HepG2 (cell line): ENCODE measurements around the gene TRPC4AP. TPM values are rescaled to one million over a fixed set of nuclear protein-coding genes. Genes with fewer than 3 reads are reported as not detected.
A peak's percentile ranks its signal among the peaks of the same experiment; 100 is the strongest.

ENCODE experiments used
- ATAC-seq: fragments of 200-7000 bp; cut with Tn5 transposase; 3 replicates; pipeline ENCODE4 v1.9.1; 2020; ENCODE audit warnings: mild to moderate bottlenecking, moderate library complexity
- BruUV-seq: library from RNA; stranded (reverse); fragments of 400-500 nt; replicated peaks from 2 replicates; lab custom pipeline; 2021; lab: Mats Ljungman, UMichigan
- CTCF ChIA-PET: fragments of 300-600 bp; formaldehyde crosslinking; extraction: SDS; loops from one replicate; lab custom pipeline; 2021; ENCODE audit warnings: low total read pairs, inconsistent platforms, low intra/inter-chr PET ratio; lab: Yijun Ruan, JAX
- POLR2A ChIA-PET: fragments of 350-600 bp; sonication (Branson Sonifier 250); formaldehyde crosslinking; loops from one replicate; lab custom pipeline; 2020; ENCODE audit warnings: antibody characterized with exemption, inconsistent platforms; lab: Yijun Ruan, JAX
- DNase-seq: peaks from one replicate; pipeline ENCODE4 v3.0.0-alpha.2; 2015; ENCODE audit warnings: low spot score
- FAIRE-seq: peaks from 3 replicates; lab custom pipeline; 2011; peaks lifted over from hg19 to GRCh38; lab: Jason Lieb, UNC
- H2AFZ ChIP-seq: one replicate; pipeline ENCODE4 v1.6.1; 2011; ENCODE audit warnings: low read length, inconsistent platforms
- H3K27ac ChIP-seq: fragments of 300-600 bp; 3 replicates; pipeline ENCODE4 v1.8.0; 2011; ENCODE audit warnings: mixed run types, mild to moderate bottlenecking, mixed read lengths, low read length, inconsistent platforms; ENCODE audit not compliant: insufficient read depth; ENCODE audit errors: extremely low read length
- H3K27me3 ChIP-seq, 2 experiments: fragments of 200-600 bp in 1 of 2; 2 replicates in 1 of 2; 3 replicates in 1 of 2; pipeline versions ENCODE4 v1.6.0 to v1.8.0; 2011; ENCODE audit warnings: low read length in 2 of 2, mild to moderate bottlenecking in 2 of 2, moderate library complexity in 2 of 2, inconsistent platforms in 1 of 2; ENCODE audit not compliant: insufficient read depth in 2 of 2, control insufficient read depth in 1 of 2
- H3K36me3 ChIP-seq, 2 experiments: fragments of 200-600 bp in 1 of 2; replicated peaks in 1 of 2; 2 replicates in 1 of 2; 3 replicates in 1 of 2; pipeline versions ENCODE4 v1.5.1 to v1.8.0; 2011; ENCODE audit warnings: low read length in 2 of 2, inconsistent platforms in 1 of 2; ENCODE audit not compliant: insufficient read depth in 2 of 2, control insufficient read depth in 1 of 2
- H3K4me1 ChIP-seq: 2 replicates; pipeline ENCODE4 v1.5.1; 2012; ENCODE audit warnings: low read length, inconsistent platforms; ENCODE audit not compliant: insufficient read depth
- H3K4me2 ChIP-seq: 2 replicates; pipeline ENCODE4 v1.6.0; 2011; ENCODE audit warnings: low read depth, low read length, inconsistent platforms
- H3K4me3 ChIP-seq, 3 experiments: fragments of 200-600 bp in 1 of 3; sonication (generic), shearing (Covaris generic) in 1 of 3; replicated peaks in 1 of 3; 2 replicates each; pipeline ENCODE4 v1.5.1; 2011 to 2016; ENCODE audit warnings: low read length in 3 of 3, inconsistent platforms in 2 of 3, low read depth in 2 of 3, mild to moderate bottlenecking in 2 of 3, control low read depth in 1 of 3, mixed read lengths in 1 of 3; ENCODE audit not compliant: insufficient read depth in 1 of 3
- H3K79me2 ChIP-seq: one replicate; pipeline ENCODE4 v1.6.1; 2011; ENCODE audit warnings: low read length, inconsistent platforms; ENCODE audit not compliant: insufficient read depth
- H3K9ac ChIP-seq: 2 replicates; pipeline ENCODE4 v1.6.0; 2011; ENCODE audit warnings: mild to moderate bottlenecking, low read depth, low read length, inconsistent platforms; ENCODE audit not compliant: insufficient read depth
- H3K9me3 ChIP-seq: 2 replicates; pipeline ENCODE4 v1.5.1; 2012; ENCODE audit warnings: mild to moderate bottlenecking, low read length
- H4K20me1 ChIP-seq: 2 replicates; pipeline ENCODE4 v1.6.0; 2011; ENCODE audit warnings: inconsistent platforms, mild to moderate bottlenecking, low read length, moderate library complexity; ENCODE audit not compliant: insufficient read depth
- FOXA3 ChIP-seq: IDR thresholded peaks from 2 replicates; pipeline ENCODE4 v1.6.1; 2016; ENCODE audit warnings: missing genetic modification reagents, missing compliant biosample characterization
- FOXP1 ChIP-seq, 2 experiments: fragments of 450-650 bp in 1 of 2; IDR thresholded peaks; 2 replicates each; pipeline ENCODE4 v1.6.1; 2017 to 2018; ENCODE audit warnings: antibody characterized with exemption in 1 of 2
- PLRG1 ChIP-seq: fragments of 450-650 bp; conservative IDR thresholded peaks from 2 replicates; pipeline ENCODE4 v1.6.1; 2016
- TRIM22 ChIP-seq: fragments of 450-650 bp; IDR thresholded peaks from 2 replicates; pipeline ENCODE4 v1.6.1; 2017
- ZBTB37 ChIP-seq: sonication (generic); formaldehyde crosslinking; IDR thresholded peaks from 2 replicates; pipeline ENCODE4 v1.4.0; 2020; ENCODE audit warnings: mild to moderate bottlenecking, missing genetic modification reagents
- ZNF703 ChIP-seq: sonication (generic); formaldehyde crosslinking; IDR thresholded peaks from 2 replicates; pipeline ENCODE4 v1.5.1; 2020; ENCODE audit warnings: missing genetic modification reagents, mild to moderate bottlenecking, moderate library complexity, borderline replicate concordance
- WGBS: methylation state at CpG from one replicate; pipeline ENCODE4 v1.1.6; 2017; ENCODE audit warnings: low lambda C conversion rate; 5-methylcytosine and 5-hydroxymethylcytosine counted together
- in situ Hi-C: cut with HindIII; loops from 2 replicates; pipeline ENCODE4 v1.10.0; 2017; ENCODE audit warnings: low pct_unique_long_range_greater_than_20kb; ENCODE audit not compliant: extremely low pct_ligation_motif_present
- intact Hi-C: fragments of 100-400 bp; cut with micrococcal nuclease; formaldehyde crosslinking; loops from one replicate; pipeline ENCODE4 v1.10.0; 2022; ENCODE audit not compliant: unreplicated experiment
- polyA plus RNA-seq, 8 experiments: library from polyadenylated mRNA; depleted of rRNA in 3 of 8; stranded (reverse) in 7 of 8; unstranded in 1 of 8; fragments of >200 nt; fragmentation: Illumina TruSeq in 4 of 8; extraction: Trizol in 4 of 8; gene quantifications; 2 replicates each; pipeline versions ENCODE4 v1.2.1 to v1.2.3, GENCODE V29; 2011 to 2016; ENCODE audit warnings: low read depth in 4 of 8, missing spikeins in 1 of 8, mixed read lengths in 1 of 8; ENCODE audit not compliant: insufficient read depth in 1 of 8
- total RNA-seq, 5 experiments: library from RNA; depleted of rRNA; stranded (reverse); fragments of >200 nt; fragmentation: Illumina TruSeq; extraction: Trizol; gene quantifications; 2 replicates each; pipeline ENCODE4 v1.2.3, GENCODE V29; 2016; ENCODE audit warnings: low read depth in 1 of 5

The TRPC4AP gene
- total and polyA plus RNA-seq, 2 of the 13 experiments (the other 11 are each of a cell fraction or from before 2014, with no cell fraction given): 136 to 137 TPM

GRCh38 chr20:35059612-35060011 lies 33.0 kb downstream of the TRPC4AP start:
- Histone ChIP-seq H3K9ac (no peak overlapping the region), H3K79me2 (peaks cover 68% of the 10 kb centered on the region), H3K4me3 (no peak overlapping the region), H3K4me1 (no peaks in the 10 kb centered on the region), H4K20me1 (peaks cover 35% of the 10 kb centered on the region; the same call in 1 of the 2 replicates), H3K4me2 (no peak overlapping the region), H3K27me3 (no peaks in the 10 kb centered on the region), H2AFZ (no peak overlapping the region), H3K27ac (no peak overlapping the region), H3K36me3 (peaks cover 11 to 48% of the 10 kb centered on the region in 2 experiments), H3K9me3 (no peaks in the 10 kb centered on the region)
- no TSS peak for BruUV-seq
- intact Hi-C loops (no loop called here), in situ Hi-C loops (no loop called here)
- 93% methylated on average over 14 of the region's 14 CpGs for WGBS
- POLR2A ChIA-PET: no interaction called here
- CTCF ChIA-PET: no interaction called here
- DNase-seq (no peak), ATAC-seq (no peak), FAIRE-seq (no peak)
- 0 out of 2 replicates have a peak, but pooled peaks have one; percentile 31 for TF ChIP-seq FOXP1 (IDR thresholded peaks at IDR 0.05)
- no peak for TF ChIP-seq FOXP1 (CRISPR knock-in tag; IDR thresholded peaks at IDR 0.05)
- TF ChIP-seq PLRG1: 0 out of 2 replicates have a peak, but pooled peaks have one; percentile 4
- no peak for TF ChIP-seq ZNF703 (CRISPR knock-in tag)
- TF ChIP-seq FOXA3 (CRISPR knock-in tag): no peak
- TF ChIP-seq TRIM22: peak; percentile 36; the same call in 1 of the 2 replicates
- TF ChIP-seq ZBTB37 (CRISPR knock-in tag): no peak
